Stimulated activated CD4-positive, alpha-beta T cell treated with anti-CD3 and anti-CD28 coated beads, TNF-alpha, amount 100 ng/mL, for 24 hours (primary cell): ENCODE measurements around the gene CADM1.

ENCODE experiments used
- DNase-seq, 3 experiments: peaks; one replicate each; pipeline ENCODE4 v3.0.0-alpha.2; 2020; ENCODE audit warnings: low read depth in 3 of 3

CADM1 gene

GRCh38 chr11:115504276-115505158 is at the start of gene CADM1:
Gene CADM1 (minus strand): TSS chr11:115504415.
- peak; percentile 45 to 66 (median 50) for DNase-seq

- DNase-seq, result no peak
Observed at GRCh38 chr11:115552773-115553438, 48.7 kb upstream of the CADM1 start.

- no peak for DNase-seq
Observed at GRCh38 chr11:115552151-115552772, 48.0 kb upstream of the CADM1 start.

GRCh38 chr11:115550291-115551059 is 46.3 kb upstream of the CADM1 start:
- DNase-seq, result no peak

- no peak for DNase-seq
Observed at GRCh38 chr11:115548878-115549528, 44.8 kb upstream of the CADM1 start.

- no peak for DNase-seq
Observed at GRCh38 chr11:115545581-115546210, 41.5 kb upstream of the CADM1 start.

GRCh38 chr11:115544422-115544948 is 40.3 kb upstream of the CADM1 start:
- DNase-seq, result no peak

GRCh38 chr11:115541518-115541917 is 37.3 kb upstream of the CADM1 start:
- no peak for DNase-seq

- DNase-seq, result no peak
Observed at GRCh38 chr11:115539844-115540243, 35.6 kb upstream of the CADM1 start.

- DNase-seq, result no peak
Observed at GRCh38 chr11:115535781-115536180, 31.6 kb upstream of the CADM1 start.

GRCh38 chr11:115530752-115531151 is 26.5 kb upstream of the CADM1 start:
- no peak for DNase-seq

GRCh38 chr11:115528225-115528624 is 24.0 kb upstream of the CADM1 start:
- DNase-seq, result no peak

- DNase-seq, result no peak
Observed at GRCh38 chr11:115527534-115528125, 23.4 kb upstream of the CADM1 start.

GRCh38 chr11:115525531-115526006 is 21.4 kb upstream of the CADM1 start:
- no peak for DNase-seq

- no peak for DNase-seq
Observed at GRCh38 chr11:115524572-115524971, 20.4 kb upstream of the CADM1 start.

- DNase-seq, result no peak
Observed at GRCh38 chr11:115523727-115524399, 19.6 kb upstream of the CADM1 start.

- DNase-seq, result no peak
Observed at GRCh38 chr11:115522302-115522701, 18.1 kb upstream of the CADM1 start.

GRCh38 chr11:115521825-115522224 is 17.6 kb upstream of the CADM1 start:
- no peak for DNase-seq

- DNase-seq, result no peak
Observed at GRCh38 chr11:115518983-115519628, 14.9 kb upstream of the CADM1 start.
